ENCODE results near the gene BACE1-AS. TPM values are rescaled to one million over a fixed set of nuclear protein-coding genes. Genes with fewer than 3 reads are reported as not detected.

The BACE1-AS gene
- total RNA-seq, 2 experiments from 2014 or later = 4.9 to 5.6 TPM

GRCh38 chr11:117337076-117337475 is 45.9 kb downstream of the BACE1-AS start:
- ChIA-PET CTCF (no interaction called here), POLR2A (no interaction called here)
- no peak for DNase-seq
- Mint-ChIP-seq H3K36me3 (ENCODE audit: low read depth) (peaks cover 43% of the 10 kb centered on the region), H3K4me1 (no peaks in the 10 kb centered on the region), H3K27ac (no peak overlapping the region), H3K27me3 (no peaks in the 10 kb centered on the region), H3K4me3 (no peak overlapping the region), H3K9me3 (no peaks in the 10 kb centered on the region)

Other genes with a start within 250 kb of the BACE1-AS start
- gene SIK3, start 192.9 kb upstream of the BACE1-AS start, total RNA-seq = 10 to 100 TPM; 36.4 to 43.0 TPM
- 10 to 100 TPM; 60.1 to 62.8 TPM for gene PAFAH1B2, start 147.1 kb upstream of the BACE1-AS start, total RNA-seq
- gene SIDT2, start 112.6 kb upstream of the BACE1-AS start, total RNA-seq = 10 to 100 TPM; 38.1 to 42.9 TPM
- gene TAGLN, start 92.0 kb upstream of the BACE1-AS start, total RNA-seq = 1 to 10 TPM; 5.2 to 5.8 TPM
- gene PCSK7, start 59.3 kb upstream of the BACE1-AS start, total RNA-seq = 100 to 1,000 TPM; 181 to 182 TPM
- gene RNF214, start 58.7 kb upstream of the BACE1-AS start, total RNA-seq = 10 to 100 TPM; 23.1 to 23.6 TPM
- gene BACE1, start 24.9 kb downstream of the BACE1-AS start, total RNA-seq = under 1 TPM; 0.75 to 0.96 TPM
- 10 to 100 TPM; 41.4 to 45.6 TPM for gene CEP164, start 36.5 kb downstream of the BACE1-AS start, total RNA-seq